ENCODE measurements around the gene F7. TPM values are rescaled to one million over a fixed set of nuclear protein-coding genes. Genes with fewer than 3 reads are reported as not detected.
A peak's percentile ranks its signal among the peaks of the same experiment; 100 is the strongest.

F7 gene
- total and polyA plus RNA-seq, 3 donors from 2014 or later, result 2.2 to 4.9 (median 2.4) TPM

DNA sequence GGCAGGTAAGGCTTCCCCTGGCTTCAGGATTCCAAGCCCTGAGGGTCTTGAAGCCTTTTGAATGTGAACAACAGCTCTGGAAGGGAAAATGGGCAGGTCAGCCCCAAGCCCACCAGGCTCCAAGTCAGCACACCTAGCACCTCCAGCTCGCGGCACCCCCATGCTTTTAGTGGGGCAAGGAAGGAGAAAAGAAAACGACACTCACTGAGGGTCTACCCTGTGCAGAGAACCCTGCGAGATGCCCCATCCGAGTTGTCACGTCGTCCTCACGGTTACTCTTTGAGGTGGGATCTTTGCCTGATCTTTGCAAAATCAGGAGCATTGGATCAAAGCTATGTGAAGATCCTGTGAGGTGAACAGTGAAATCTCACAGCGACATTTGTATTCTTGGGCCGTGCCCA lies 11.3 kb downstream of the F7 start:
- intact Hi-C loops (cut with DNase I; ENCODE audit: low total_unique reads), result no loop called here
- peak; percentile 1 for DNase-seq
- Histone ChIP-seq H3K27ac (no peak overlapping the region), H3K27me3 (no peaks in the 10 kb centered on the region), H3K9me3 (no peaks in the 10 kb centered on the region), H3K4me3 (no peak overlapping the region), H3K36me3 (ENCODE audit: low read depth, missing control alignments) (no peaks in the 10 kb centered on the region), H3K4me1 (peaks cover 5% of the 10 kb centered on the region)
- WGBS, 2 donors, result 95 to 98% methylated on average over 10 of the region's 10 CpGs
- no peak for TF ChIP-seq POLR2A (IDR thresholded peaks at IDR 0.05)
- TF ChIP-seq, protein P1, sequence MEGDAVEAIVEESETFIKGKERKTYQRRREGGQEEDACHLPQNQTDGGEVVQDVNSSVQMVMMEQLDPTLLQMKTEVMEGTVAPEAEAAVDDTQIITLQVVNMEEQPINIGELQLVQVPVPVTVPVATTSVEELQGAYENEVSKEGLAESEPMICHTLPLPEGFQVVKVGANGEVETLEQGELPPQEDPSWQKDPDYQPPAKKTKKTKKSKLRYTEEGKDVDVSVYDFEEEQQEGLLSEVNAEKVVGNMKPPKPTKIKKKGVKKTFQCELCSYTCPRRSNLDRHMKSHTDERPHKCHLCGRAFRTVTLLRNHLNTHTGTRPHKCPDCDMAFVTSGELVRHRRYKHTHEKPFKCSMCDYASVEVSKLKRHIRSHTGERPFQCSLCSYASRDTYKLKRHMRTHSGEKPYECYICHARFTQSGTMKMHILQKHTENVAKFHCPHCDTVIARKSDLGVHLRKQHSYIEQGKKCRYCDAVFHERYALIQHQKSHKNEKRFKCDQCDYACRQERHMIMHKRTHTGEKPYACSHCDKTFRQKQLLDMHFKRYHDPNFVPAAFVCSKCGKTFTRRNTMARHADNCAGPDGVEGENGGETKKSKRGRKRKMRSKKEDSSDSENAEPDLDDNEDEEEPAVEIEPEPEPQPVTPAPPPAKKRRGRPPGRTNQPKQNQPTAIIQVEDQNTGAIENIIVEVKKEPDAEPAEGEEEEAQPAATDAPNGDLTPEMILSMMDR (IDR thresholded peaks at IDR 0.05), result no peak

- Histone ChIP-seq H3K36me3 (ENCODE audit: low read depth, missing control alignments) (no peaks in the 10 kb centered on the region), H3K27me3 (no peaks in the 10 kb centered on the region), H3K4me3 (no peak overlapping the region), H3K9me3 (no peaks in the 10 kb centered on the region), H3K27ac (no peak overlapping the region), H3K4me1 (peaks cover 8% of the 10 kb centered on the region)
- TF ChIP-seq POLR2A (IDR thresholded peaks at IDR 0.05), result no peak
- TF ChIP-seq, protein P1 (IDR thresholded peaks at IDR 0.05), result no peak
- intact Hi-C loops (cut with DNase I; ENCODE audit: low total_unique reads), result no loop called here
- DNase-seq, result no peak
- 95% methylated on average over 15 to 26 of the region's 26 CpGs for WGBS, 2 donors
These were observed 11.8 kb downstream of the F7 start for GRCh38 chr13:113117335-113117872.

- 92 to 96% methylated on average over 9 of the region's 9 CpGs for WGBS, 2 donors
- TF ChIP-seq, protein P1 (IDR thresholded peaks at IDR 0.05), result no peak
- no peak for TF ChIP-seq POLR2A (IDR thresholded peaks at IDR 0.05)
- DNase-seq, result no peak
These were observed 12.3 kb downstream of the F7 start for GRCh38 chr13:113117911-113118260.

GRCh38 chr13:113118261-113119021 lies 12.8 kb downstream of the F7 start:
- 89 to 94% methylated on average over 26 to 42 of the region's 42 CpGs for WGBS, 2 donors
- intact Hi-C loops (cut with DNase I; ENCODE audit: low total_unique reads), result no loop called here
- peak; percentile 3 for DNase-seq
- Histone ChIP-seq H3K4me3 (no peak overlapping the region), H3K9me3 (no peaks in the 10 kb centered on the region), H3K36me3 (ENCODE audit: low read depth, missing control alignments) (no peaks in the 10 kb centered on the region), H3K27ac (no peak overlapping the region), H3K27me3 (no peaks in the 10 kb centered on the region), H3K4me1 (peaks cover 8% of the 10 kb centered on the region)
- TF ChIP-seq POLR2A (IDR thresholded peaks at IDR 0.05), result no peak
- TF ChIP-seq, protein P1 (IDR thresholded peaks at IDR 0.05), result no peak

More at GRCh38 chr13:113117911-113118260, 12.3 kb downstream of the F7 start:
- no peaks in the 10 kb centered on the region for H3K27me3 ChIP-seq
- no peaks in the 10 kb centered on the region for H3K9me3 ChIP-seq
- no peaks in the 10 kb centered on the region for H3K36me3 ChIP-seq (ENCODE audit: low read depth, missing control alignments)
- H3K27ac ChIP-seq, result no peak overlapping the region
- H3K4me1 ChIP-seq, result peaks cover 8% of the 10 kb centered on the region
- intact Hi-C loops (cut with DNase I; ENCODE audit: low total_unique reads), result no loop called here
- H3K4me3 ChIP-seq, result no peak overlapping the region
